Skin epidermis (tissue), 12 donors: ENCODE measurements around the gene TXNRD2.
A peak's percentile ranks its signal among the peaks of the same experiment; 100 is the strongest.
"Not testable (repeated sequence)": the region's sequence is repeated elsewhere in the genome, so short reads cannot be mapped to it uniquely, and the experiment has no call there.

Source experiments
- H3K27ac ChIP-seq, 21 experiments: fragments of 200-600 bp; sonication (generic) in 11 of 21; one replicate each; pipeline ENCODE4 v1.5.0; 2020; ENCODE audit warnings: mild to moderate bottlenecking in 3 of 21, inconsistent platforms in 2 of 21, moderate library complexity in 2 of 21
- H3K4me3 ChIP-seq, 7 experiments: fragments of 200-600 bp; sonication (generic) in 2 of 7; one replicate each; pipeline ENCODE4 v1.5.0; 2020; ENCODE audit warnings: inconsistent platforms in 2 of 7, mild to moderate bottlenecking in 2 of 7, moderate library complexity in 1 of 7

Gene TXNRD2

GRCh38 chr22:19883446-19883845 lies 58.2 kb downstream of the TXNRD2 start:
- peak overlapping the region in 1 of 21 experiments; percentile 27 for H3K27ac ChIP-seq
- H3K4me3 ChIP-seq: not testable (repeated sequence)

GRCh38 chr22:19882446-19883381 lies 58.9 kb downstream of the TXNRD2 start:
- Histone ChIP-seq H3K4me3 (no peak overlapping the region), H3K27ac (peak overlapping the region in 7 of 21 experiments; percentile 1 to 73 (median 10))

- no peak overlapping the region for H3K4me3 ChIP-seq
- H3K27ac ChIP-seq: peak overlapping the region in 9 of 21 experiments; percentile 4 to 76 (median 63)
Observed at GRCh38 chr22:19880786-19881569, 60.6 kb downstream of the TXNRD2 start.

GRCh38 chr22:19879992-19880785 lies 61.4 kb downstream of the TXNRD2 start:
- H3K4me3 ChIP-seq: no peak overlapping the region
- H3K27ac ChIP-seq: peak overlapping the region in 8 of 21 experiments; percentile 28 to 76 (median 59)

GRCh38 chr22:19879643-19879991 lies 62.0 kb downstream of the TXNRD2 start:
- Histone ChIP-seq H3K27ac (peak overlapping the region in 5 of 21 experiments; percentile 28 to 62 (median 42)), H3K4me3 (no peak overlapping the region)

GRCh38 chr22:19879246-19879570 lies 62.4 kb downstream of the TXNRD2 start:
- Histone ChIP-seq H3K27ac (peak overlapping the region in 3 of 21 experiments; percentile 28 to 62 (median 33)), H3K4me3 (no peak overlapping the region)

- Histone ChIP-seq H3K4me3 (no peak overlapping the region), H3K27ac (peak overlapping the region in 2 of 21 experiments; percentile 33 to 62)
Observed at GRCh38 chr22:19878461-19879245, 63.0 kb downstream of the TXNRD2 start.

- Histone ChIP-seq H3K27ac (peak overlapping the region in 1 of 21 experiments; percentile 10), H3K4me3 (no peak overlapping the region)
Observed at GRCh38 chr22:19877626-19878339, 63.8 kb downstream of the TXNRD2 start.

- Histone ChIP-seq H3K27ac (no peak overlapping the region), H3K4me3 (no peak overlapping the region)
Observed at GRCh38 chr22:19876941-19877625, 64.5 kb downstream of the TXNRD2 start.

- Histone ChIP-seq H3K27ac (no peak overlapping the region), H3K4me3 (no peak overlapping the region)
Observed at GRCh38 chr22:19876314-19876940, 65.2 kb downstream of the TXNRD2 start.

GRCh38 chr22:19875531-19876313 lies 65.9 kb downstream of the TXNRD2 start:
- H3K27ac ChIP-seq: peak overlapping the region in 9 of 21 experiments; percentile 25 to 78 (median 61)
- H3K4me3 ChIP-seq: no peak overlapping the region

- peak overlapping the region in 16 of 21 experiments; percentile 25 to 78 (median 60) for H3K27ac ChIP-seq
- no peak overlapping the region for H3K4me3 ChIP-seq
Observed at GRCh38 chr22:19875061-19875530, 66.5 kb downstream of the TXNRD2 start.

GRCh38 chr22:19874307-19875060 lies 67.1 kb downstream of the TXNRD2 start:
- Histone ChIP-seq H3K27ac (peak overlapping the region in 16 of 21 experiments; percentile 25 to 78 (median 60)), H3K4me3 (no peak overlapping the region)

- peak overlapping the region in 13 of 21 experiments; percentile 34 to 78 (median 61) for H3K27ac ChIP-seq
- no peak overlapping the region for H3K4me3 ChIP-seq
Observed at GRCh38 chr22:19873960-19874306, 67.7 kb downstream of the TXNRD2 start.

- Histone ChIP-seq H3K27ac (peak overlapping the region in 4 of 21 experiments; percentile 34 to 73 (median 56)), H3K4me3 (no peak overlapping the region)
Observed at GRCh38 chr22:19873138-19873959, 68.3 kb downstream of the TXNRD2 start.
